Thoracic aorta (tissue), 2 donors: Measurements from ENCODE around the gene C19orf81. TPM values are rescaled to one million over a fixed set of nuclear protein-coding genes. Genes with fewer than 3 reads are reported as not detected.
"Not testable (repeated sequence)": the region's sequence is repeated elsewhere in the genome, so short reads cannot be mapped to it uniquely, and the experiment has no call there.

Experiments used
- ATAC-seq: fragments of 150-250 bp; one replicate; pipeline ENCODE4 v1.8.0; 2017; ENCODE audit warnings: low read depth; ENCODE audit not compliant: insufficient number of reproducible peaks, low FRiP score
- DNase-seq: peaks from one replicate; pipeline ENCODE4 v3.0.0-alpha.2; 2020; ENCODE audit warnings: low spot score
- H3K27ac ChIP-seq, 2 donors: fragments of 200-600 bp; sonication (generic); 1 replicate in 1 of 2; 2 replicates in 1 of 2; pipeline ENCODE4 v1.5.1; 2016; ENCODE audit warnings: mild to moderate bottlenecking in 2 of 2, moderate library complexity in 2 of 2
- H3K27me3 ChIP-seq: fragments of 200-600 bp; sonication (generic); replicated peaks from 2 replicates; pipeline ENCODE4 v1.6.0; 2016; ENCODE audit warnings: mild to moderate bottlenecking; ENCODE audit not compliant: insufficient read depth
- H3K36me3 ChIP-seq: fragments of 200-600 bp; sonication (generic); one replicate; pipeline ENCODE4 v1.5.1; 2016
- H3K4me1 ChIP-seq, 2 donors: fragments of 200-600 bp; sonication (generic); 1 replicate in 1 of 2; 2 replicates in 1 of 2; pipeline versions ENCODE4 v1.5.1 to v1.6.0; 2016; ENCODE audit warnings: low read depth in 2 of 2, mild to moderate bottlenecking in 1 of 2; ENCODE audit not compliant: control insufficient read depth in 1 of 2
- H3K4me3 ChIP-seq: fragments of 200-600 bp; sonication (generic); 2 replicates; pipeline ENCODE4 v1.5.1; 2016; ENCODE audit warnings: mild to moderate bottlenecking
- H3K9me3 ChIP-seq: fragments of 200-600 bp; sonication (generic); 2 replicates; pipeline ENCODE4 v1.5.1; 2016
- CTCF ChIP-seq: fragments of 200-600 bp; sonication (generic); IDR thresholded peaks from one replicate; pipeline ENCODE4 v1.5.1; 2019; ENCODE audit warnings: antibody characterized with exemption
- total RNA-seq, 2 donors: library from RNA; depleted of rRNA; stranded (reverse); fragments of >200 nt; gene quantifications; one replicate each; pipeline versions ENCODE4 v1.1.0 to v1.2.3, GENCODE V29; 2016

Gene C19orf81
- total RNA-seq, 2 donors from 2014 or later, result not detected

- not testable (repeated sequence) for ATAC-seq, H3K27me3 ChIP-seq
Observed at GRCh38 chr19:50606059-50606836, 43.0 kb upstream of the C19orf81 start.

GRCh38 chr19:50607388-50607787 lies 41.9 kb upstream of the C19orf81 start:
- TF ChIP-seq CTCF, result no peak
- no peak overlapping the region for H3K4me3 ChIP-seq
- H3K9me3 ChIP-seq, result no peaks in the 10 kb centered on the region
- H3K36me3 ChIP-seq, result no peaks in the 10 kb centered on the region
- ATAC-seq (no peak), DNase-seq (no peak)
- H3K27me3 ChIP-seq, result no peaks in the 10 kb centered on the region
- no peak overlapping the region for H3K27ac ChIP-seq
- H3K4me1 ChIP-seq, result no peaks in the 10 kb centered on the region

More at GRCh38 chr19:50606059-50606836, 43.0 kb upstream of the C19orf81 start:
- DNase-seq, H3K4me1 ChIP-seq, H3K4me3 ChIP-seq, H3K36me3 ChIP-seq, H3K27ac ChIP-seq, H3K9me3 ChIP-seq: not testable (repeated sequence)

- H3K27me3 ChIP-seq, result no peaks in the 10 kb centered on the region
- no peaks in the 10 kb centered on the region for H3K36me3 ChIP-seq
- H3K9me3 ChIP-seq, result no peaks in the 10 kb centered on the region
- H3K27ac ChIP-seq, result no peak overlapping the region
- DNase-seq (no peak), ATAC-seq (no peak)
- no peaks in the 10 kb centered on the region for H3K4me1 ChIP-seq
- no peak for TF ChIP-seq CTCF
- H3K4me3 ChIP-seq, result no peak overlapping the region
Observed at GRCh38 chr19:50607874-50608785, 41.1 kb upstream of the C19orf81 start.

- not testable (repeated sequence) for H3K4me1 ChIP-seq, DNase-seq, H3K36me3 ChIP-seq, H3K9me3 ChIP-seq, H3K27ac ChIP-seq, H3K27me3 ChIP-seq, ATAC-seq, H3K4me3 ChIP-seq
Observed at GRCh38 chr19:50612504-50613404, 36.5 kb upstream of the C19orf81 start.

- H3K27ac ChIP-seq, H3K27me3 ChIP-seq, H3K9me3 ChIP-seq, H3K4me3 ChIP-seq, H3K4me1 ChIP-seq, DNase-seq, H3K36me3 ChIP-seq, ATAC-seq: not testable (repeated sequence)
Observed at GRCh38 chr19:50618379-50618778, 30.9 kb upstream of the C19orf81 start.

GRCh38 chr19:50619184-50619583 lies 30.1 kb upstream of the C19orf81 start:
- H3K9me3 ChIP-seq, DNase-seq, ATAC-seq, H3K4me3 ChIP-seq, H3K4me1 ChIP-seq, H3K27me3 ChIP-seq, H3K27ac ChIP-seq, H3K36me3 ChIP-seq: not testable (repeated sequence)

GRCh38 chr19:50620394-50620906 lies 28.8 kb upstream of the C19orf81 start:
- H3K4me3 ChIP-seq, H3K9me3 ChIP-seq, H3K36me3 ChIP-seq, H3K27me3 ChIP-seq, H3K4me1 ChIP-seq, ATAC-seq, H3K27ac ChIP-seq, DNase-seq: not testable (repeated sequence)
